NCI-H1930 (cell line): Measurements from ENCODE around the gene HLA-DOA.

Experiments used
- DNase-seq, 2 experiments: peaks; one replicate each; lab custom pipeline; 2025; lab: John Stamatoyannopoulos, UW

Gene HLA-DOA

GRCh38 chr6:33008944-33009861 lies at the start of gene HLA-DOA:
TSS of gene HLA-DOA (minus strand) at chr6:33009591.
- peak; percentile 13 to 27 for DNase-seq

GRCh38 chr6:33057222-33058150 lies 48.1 kb upstream of the HLA-DOA start:
- no peak for DNase-seq

GRCh38 chr6:33053230-33053629 lies 43.8 kb upstream of the HLA-DOA start:
- DNase-seq = no peak

DNA sequence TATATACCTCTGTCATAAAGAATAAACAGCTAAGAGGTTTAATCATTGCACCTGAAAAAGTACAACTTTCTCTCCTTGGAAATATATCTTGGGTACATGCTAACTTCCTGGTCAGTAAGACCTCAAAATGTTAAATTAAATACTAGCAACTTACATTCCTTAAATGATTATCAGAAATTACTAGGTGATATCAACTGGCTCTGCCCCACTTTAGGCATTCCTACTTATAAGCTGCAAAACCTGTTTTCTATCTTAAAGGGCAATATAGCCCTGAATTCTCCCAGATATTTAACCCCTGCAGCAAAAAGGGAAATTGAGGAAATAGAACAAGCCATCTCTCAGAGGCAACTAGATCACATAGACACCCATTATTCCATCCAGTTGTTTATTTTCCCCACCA lies 43.2 kb upstream of the HLA-DOA start:
- DNase-seq = no peak

GRCh38 chr6:33050014-33050810 lies 40.8 kb upstream of the HLA-DOA start:
- DNase-seq = no peak

DNA sequence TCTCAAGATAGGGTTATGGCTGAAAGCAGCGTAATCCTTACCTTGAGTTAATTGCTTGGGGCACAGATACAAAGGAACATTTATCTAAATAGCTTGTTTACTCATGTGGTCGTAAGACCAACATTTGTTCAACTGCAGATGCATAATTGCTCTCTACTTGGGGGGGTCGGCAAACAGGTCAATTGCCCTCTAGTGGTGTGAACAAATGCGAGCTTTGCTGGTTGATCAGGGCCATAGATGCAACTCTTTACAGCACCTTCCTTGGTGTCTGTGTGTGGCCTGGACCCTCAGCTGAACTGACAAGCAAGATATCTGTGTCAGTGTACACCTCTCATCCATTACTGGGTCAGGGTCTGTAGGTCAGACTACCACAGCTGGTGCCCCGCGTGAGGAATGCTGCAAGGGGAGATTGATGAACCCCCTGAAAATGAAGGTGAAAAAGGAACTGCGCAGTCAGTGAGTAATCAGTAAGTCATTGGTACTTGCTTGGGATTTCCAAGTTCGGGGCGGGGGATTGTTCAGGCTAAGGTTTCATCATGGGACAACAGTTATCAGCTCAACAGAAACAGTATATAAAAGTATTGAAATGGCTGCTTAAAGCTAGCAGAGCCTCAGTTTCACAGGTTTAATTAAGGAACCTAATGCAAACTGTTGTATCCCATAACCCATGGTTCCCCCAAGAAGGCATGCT lies 40.1 kb upstream of the HLA-DOA start:
- no peak for DNase-seq

- no peak for DNase-seq
Measured at GRCh38 chr6:33040157-33040556, 30.8 kb upstream of the HLA-DOA start.

DNA sequence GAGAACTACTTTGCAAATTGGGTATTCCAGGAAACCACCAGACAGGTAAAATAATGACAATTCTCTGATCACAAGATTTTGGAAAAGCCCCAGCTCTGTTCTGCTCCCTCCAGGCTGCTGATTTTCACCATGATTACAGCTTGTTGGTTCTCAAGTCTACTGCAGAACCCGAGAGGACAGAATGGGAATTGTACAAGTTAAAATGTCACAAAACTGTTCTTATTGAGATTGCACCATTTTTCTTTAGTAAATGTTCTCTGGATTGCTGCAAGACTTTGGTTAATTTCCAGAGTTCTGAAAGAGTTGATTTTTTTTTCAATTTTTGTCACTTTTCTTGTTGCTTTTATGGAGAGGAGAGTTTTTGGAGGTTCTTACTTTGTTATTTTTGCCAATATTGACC lies 27.1 kb upstream of the HLA-DOA start:
- no peak for DNase-seq

- no peak for DNase-seq
Measured at GRCh38 chr6:33034554-33034953, 25.2 kb upstream of the HLA-DOA start.

DNA sequence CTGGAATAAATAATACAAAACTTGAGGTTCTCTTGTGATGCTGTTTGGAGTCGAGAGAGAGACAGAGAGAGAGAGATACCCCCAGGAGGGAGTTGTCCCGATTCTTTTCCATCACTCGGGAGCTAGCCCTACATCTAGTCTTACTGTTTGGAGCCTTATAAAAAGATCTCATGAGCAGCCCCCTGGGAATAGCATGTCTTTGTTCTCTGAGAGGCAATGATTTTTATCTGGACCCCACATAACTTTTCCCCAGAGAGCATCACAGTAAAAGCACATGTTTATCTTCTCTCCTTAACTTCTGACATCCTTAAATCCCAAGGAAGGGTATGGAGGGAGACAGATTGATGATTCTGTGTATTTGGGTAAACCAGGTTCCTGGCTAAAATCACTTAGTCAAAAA lies 20.9 kb upstream of the HLA-DOA start:
- DNase-seq = no peak

GRCh38 chr6:33029328-33030184 lies 20.2 kb upstream of the HLA-DOA start:
- DNase-seq = no peak

GRCh38 chr6:33028220-33028849 lies 18.9 kb upstream of the HLA-DOA start:
- no peak for DNase-seq

DNA sequence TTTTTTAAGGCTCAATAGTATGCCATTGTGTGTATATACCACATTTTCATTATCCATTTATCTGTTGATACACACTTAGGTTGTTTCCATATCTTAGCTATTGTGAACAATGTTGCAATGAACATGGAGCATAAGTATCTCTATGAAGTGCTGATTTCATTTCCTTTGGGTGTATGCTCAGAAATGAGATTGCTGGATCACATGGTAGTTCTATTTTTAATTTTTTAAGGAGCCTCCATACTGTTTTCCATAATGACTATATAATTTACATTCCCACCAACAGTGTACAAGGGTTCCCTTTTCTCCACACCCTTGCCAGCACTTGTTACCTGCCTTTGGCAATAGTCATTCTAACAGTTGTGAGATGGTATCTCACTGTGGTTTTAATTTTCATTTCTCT lies 15.1 kb upstream of the HLA-DOA start:
- DNase-seq = no peak

- DNase-seq = no peak
Measured at GRCh38 chr6:33023536-33023935, 14.1 kb upstream of the HLA-DOA start.

DNA sequence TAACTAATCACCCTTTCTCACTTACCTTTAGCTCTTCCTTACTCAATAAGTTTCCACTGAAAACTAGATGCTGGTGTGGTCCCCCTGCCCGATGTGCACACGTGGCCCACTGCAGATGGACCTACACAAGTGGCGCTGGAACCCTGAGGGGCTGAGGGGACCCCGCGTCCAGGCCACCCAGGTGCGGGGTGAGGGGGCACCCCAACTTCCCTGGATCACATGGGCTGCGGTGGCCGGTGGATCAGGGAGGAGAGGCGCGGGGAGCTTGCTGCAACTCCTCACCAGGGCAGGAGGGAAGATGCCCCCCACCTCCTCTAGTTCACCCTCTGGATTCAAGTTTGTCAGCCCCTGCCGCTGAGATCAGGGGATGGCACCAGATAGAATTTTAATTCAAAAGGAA lies 12.5 kb upstream of the HLA-DOA start:
- no peak for DNase-seq

- DNase-seq = no peak
Measured at GRCh38 chr6:33019372-33019771, 10.0 kb upstream of the HLA-DOA start.

DNA sequence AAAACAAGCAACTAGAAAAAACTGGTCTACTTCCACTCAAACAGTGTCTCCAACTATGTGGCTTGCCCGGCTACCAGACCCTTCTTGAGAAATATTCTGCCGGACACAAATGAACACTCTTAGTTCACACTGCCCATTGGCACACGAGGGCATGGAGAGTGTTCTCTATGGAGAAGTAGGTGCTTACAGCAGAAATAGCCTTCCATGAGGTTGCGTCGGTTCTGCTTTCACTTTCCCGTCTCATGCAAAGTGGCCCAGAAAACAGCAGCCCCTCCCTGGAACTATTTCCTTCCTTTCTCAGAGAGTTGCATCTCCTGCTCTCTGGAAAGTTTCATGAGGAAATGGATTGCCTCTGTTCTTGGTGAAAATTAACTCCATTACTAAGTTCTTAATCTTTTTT lies 9.5 kb upstream of the HLA-DOA start:
- no peak for DNase-seq

DNA sequence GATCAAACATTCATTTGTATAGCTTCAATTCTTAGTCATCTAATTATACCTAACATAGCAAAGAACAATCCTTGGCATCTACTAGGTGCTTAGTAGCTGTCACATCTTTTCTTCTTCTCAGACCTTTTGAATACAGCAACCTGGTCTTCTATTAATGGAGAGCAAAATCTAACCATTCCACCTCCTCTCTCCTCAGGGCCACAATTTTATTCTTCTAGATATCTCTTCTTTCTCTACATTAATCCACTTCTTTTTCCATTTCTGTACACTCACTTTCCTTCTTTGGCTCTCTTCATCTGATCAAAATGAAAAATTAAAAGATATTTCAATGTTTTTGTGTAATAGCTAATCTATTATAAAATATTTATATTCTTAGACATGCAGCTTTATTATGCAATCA lies 9.0 kb upstream of the HLA-DOA start:
- no peak for DNase-seq

GRCh38 chr6:33017694-33018353 lies 8.4 kb upstream of the HLA-DOA start:
- DNase-seq = no peak
